PC-9 (cell line): ENCODE data around the gene FOXP2. TPM values are rescaled to one million over a fixed set of nuclear protein-coding genes. Genes with fewer than 3 reads are reported as not detected.
"Not testable (repeated sequence)": the region's sequence is repeated elsewhere in the genome, so short reads cannot be mapped to it uniquely, and the experiment has no call there.

Experiments used
- BruUV-seq: library from RNA; stranded (reverse); fragments of 400-500 nt; replicated peaks from 2 replicates; lab custom pipeline; 2021; lab: Mats Ljungman, UMichigan
- CTCF ChIA-PET: fragments of 300-600 bp; sonication (Branson Sonifier 250); formaldehyde crosslinking; loops from one replicate; lab custom pipeline; 2022; ENCODE audit warnings: antibody characterized with exemption; lab: Charles Lee
- POLR2A ChIA-PET: fragments of 300-600 bp; sonication (Branson Sonifier 250); formaldehyde crosslinking; loops from one replicate; lab custom pipeline; 2022; ENCODE audit warnings: antibody characterized with exemption; ENCODE audit not compliant: unreplicated experiment; lab: Charles Lee
- DNase-seq, 2 experiments: peaks; one replicate each; pipeline versions ENCODE4 v3.0.0 to v3.0.0-alpha.2; 2015 to 2022; ENCODE audit warnings: mixed read lengths in 1 of 2
- H2AFZ ChIP-seq: fragments of 200-600 bp; sonication (generic); 2 replicates; pipeline ENCODE4 v1.8.1; 2017; ENCODE audit warnings: antibody characterized with exemption
- H3F3A ChIP-seq: fragments of 200-600 bp; sonication (generic); 2 replicates; pipeline ENCODE4 v1.8.1; 2017; ENCODE audit warnings: antibody characterized with exemption, mild to moderate bottlenecking, low read depth; ENCODE audit not compliant: insufficient read depth
- H3K27ac ChIP-seq: fragments of 200-600 bp; sonication (generic); 2 replicates; pipeline ENCODE4 v1.6.1; 2016; ENCODE audit warnings: mixed run types
- H3K27me3 ChIP-seq: fragments of 200-600 bp; sonication (generic); 2 replicates; pipeline ENCODE4 v1.6.1; 2016; ENCODE audit warnings: low read depth, mixed run types; ENCODE audit not compliant: insufficient read depth
- H3K36me3 ChIP-seq: fragments of 200-600 bp; sonication (generic); 2 replicates; pipeline ENCODE4 v1.6.1; 2016; ENCODE audit warnings: low read depth, mixed run types
- H3K4me1 ChIP-seq: fragments of 200-600 bp; sonication (generic); replicated peaks from 2 replicates; pipeline ENCODE4 v1.6.1; 2016; ENCODE audit warnings: mixed run types; ENCODE audit not compliant: insufficient read depth
- H3K4me2 ChIP-seq: fragments of 200-600 bp; sonication (generic); 2 replicates; pipeline ENCODE4 v1.6.1; 2017; ENCODE audit warnings: mixed run types
- H3K4me3 ChIP-seq: fragments of 200-600 bp; sonication (generic); 2 replicates; pipeline ENCODE4 v1.6.1; 2016; ENCODE audit warnings: mixed run types
- H3K79me2 ChIP-seq: fragments of 200-600 bp; sonication (generic); 2 replicates; pipeline ENCODE4 v1.6.1; 2017; ENCODE audit warnings: low read depth, mixed run types
- H3K9me2 ChIP-seq: fragments of 200-600 bp; sonication (generic); 2 replicates; pipeline ENCODE4 v1.8.1; 2017; ENCODE audit warnings: mild to moderate bottlenecking; ENCODE audit not compliant: insufficient read depth
- H3K9me3 ChIP-seq: fragments of 200-600 bp; sonication (generic); 2 replicates; pipeline ENCODE4 v1.8.1; 2016; ENCODE audit warnings: low read depth; ENCODE audit not compliant: insufficient read depth
- H4K20me1 ChIP-seq: fragments of 200-600 bp; sonication (generic); 2 replicates; pipeline ENCODE4 v1.8.1; 2017; ENCODE audit not compliant: insufficient read depth
- CTCF ChIP-seq: fragments of 200-600 bp; sonication (generic); conservative IDR thresholded peaks from 2 replicates; pipeline ENCODE4 v1.6.1; 2017; ENCODE audit warnings: mixed run types, antibody characterized with exemption, mild to moderate bottlenecking, moderate library complexity
- EZH2 ChIP-seq: fragments of 200-600 bp; sonication (generic); IDR thresholded peaks from 2 replicates; pipeline ENCODE4 v1.8.0; 2017; ENCODE audit warnings: antibody characterized with exemption, low read depth
- intact Hi-C: fragments of 100-400 bp; cut with micrococcal nuclease; formaldehyde crosslinking; loops from one replicate; pipeline ENCODE4 v1.10.0; 2022; ENCODE audit not compliant: unreplicated experiment
- total RNA-seq: library from RNA; stranded (reverse); gene quantifications from 2 replicates; pipeline ENCODE4 v1.2.3, GENCODE V29; 2021

Gene FOXP2
- total RNA-seq, 1 experiment from 2014 or later = 1.2 TPM

GRCh38 chr7:114487174-114487573 is 72.6 kb downstream of the FOXP2 start:
- Histone ChIP-seq H3K9me2 (no peaks in the 10 kb centered on the region), H3K9me3 (peaks cover 4% of the 10 kb centered on the region; the same call in 1 of the 2 replicates), H3K36me3 (no peaks in the 10 kb centered on the region), H3K79me2 (no peaks in the 10 kb centered on the region), H3K4me2 (no peak overlapping the region), H3K4me1 (no peaks in the 10 kb centered on the region), H2AFZ (no peak overlapping the region), H3K4me3 (no peak overlapping the region), H3F3A (no peaks in the 10 kb centered on the region), H3K27me3 (no peaks in the 10 kb centered on the region), H3K27ac (no peak overlapping the region), H4K20me1 (no peaks in the 10 kb centered on the region)
- intact Hi-C loops = no loop called here
- ChIA-PET CTCF (no interaction called here), POLR2A (no interaction called here)
- BruUV-seq = no TSS peak
- no peak for DNase-seq
- TF ChIP-seq CTCF = no peak
- no peak for TF ChIP-seq EZH2

- no peaks in the 10 kb centered on the region for H3K79me2 ChIP-seq
- no peaks in the 10 kb centered on the region for H3K9me2 ChIP-seq
- H3K27ac ChIP-seq = no peak overlapping the region
- intact Hi-C loops = no loop called here
- CTCF ChIA-PET = no interaction called here
- BruUV-seq = no TSS peak
- TF ChIP-seq EZH2 = no peak
- no peak for TF ChIP-seq CTCF
- H3K4me1 ChIP-seq = no peaks in the 10 kb centered on the region
- no peaks in the 10 kb centered on the region for H3F3A ChIP-seq
- no peaks in the 10 kb centered on the region for H4K20me1 ChIP-seq
- no peak overlapping the region for H3K4me2 ChIP-seq
- H3K9me3 ChIP-seq = peaks cover 4% of the 10 kb centered on the region; the same call in 1 of the 2 replicates
- DNase-seq = no peak
- H3K4me3 ChIP-seq = no peak overlapping the region
- no peak overlapping the region for H2AFZ ChIP-seq
- POLR2A ChIA-PET = no interaction called here
- H3K27me3 ChIP-seq = no peaks in the 10 kb centered on the region
- H3K36me3 ChIP-seq = no peaks in the 10 kb centered on the region
Measured at GRCh38 chr7:114488696-114489095, 74.1 kb downstream of the FOXP2 start.

- BruUV-seq = not testable (repeated sequence)
Measured at GRCh38 chr7:114497491-114497890, 82.9 kb downstream of the FOXP2 start.

More at GRCh38 chr7:114497491-114497890, 82.9 kb downstream of the FOXP2 start:
- H3F3A ChIP-seq, CTCF ChIA-PET, H3K9me2 ChIP-seq, H2AFZ ChIP-seq, H3K79me2 ChIP-seq, H3K4me3 ChIP-seq, H3K4me1 ChIP-seq, H3K36me3 ChIP-seq, H3K9me3 ChIP-seq, intact Hi-C loops, H3K27me3 ChIP-seq, H4K20me1 ChIP-seq, H3K27ac ChIP-seq, H3K4me2 ChIP-seq, DNase-seq: not testable (repeated sequence)
- POLR2A ChIA-PET = interaction anchor here (0.6 kb wide), 1 partner anchor 644 kb away, joined by 4 read pairs; no protein-coding TSS in a partner anchor
